Transverse colon (tissue), 4 donors: ENCODE results near the gene ANGPTL4. TPM values are rescaled to one million over a fixed set of nuclear protein-coding genes. Genes with fewer than 3 reads are reported as not detected.

Experiments
- DNase-seq: peaks from one replicate; pipeline ENCODE4 v3.0.0-alpha.2; 2019
- H3K27ac ChIP-seq, 4 donors: fragments of 200-600 bp; sonication (generic); 2 replicates each; pipeline ENCODE4 v1.5.1; 2016 to 2018; ENCODE audit warnings: inconsistent platforms in 4 of 4
- H3K27me3 ChIP-seq: fragments of 200-600 bp; sonication (generic); 2 replicates; pipeline ENCODE4 v1.5.1; 2017; ENCODE audit warnings: inconsistent platforms
- H3K36me3 ChIP-seq, 4 donors: fragments of 200-600 bp; sonication (generic); 2 replicates each; pipeline ENCODE4 v1.5.1; 2017 to 2019; ENCODE audit warnings: inconsistent platforms in 4 of 4
- H3K4me1 ChIP-seq, 4 donors: fragments of 200-600 bp; sonication (generic); 2 replicates each; pipeline ENCODE4 v1.5.1; 2017 to 2020; ENCODE audit warnings: inconsistent platforms in 4 of 4
- H3K4me3 ChIP-seq, 4 donors: fragments of 200-600 bp; sonication (generic); 1 replicate in 1 of 4; 2 replicates in 3 of 4; pipeline versions ENCODE4 v1.5.1 to v1.6.1; 2017 to 2019; ENCODE audit warnings: inconsistent platforms in 4 of 4
- H3K9me3 ChIP-seq, 2 donors: fragments of 200-600 bp; sonication (generic); 2 replicates each; pipeline ENCODE4 v1.5.1; 2017 to 2019; ENCODE audit warnings: inconsistent platforms in 2 of 2
- CTCF ChIP-seq, 5 experiments: fragments of 200-600 bp in 3 of 5; fragments of 450-650 bp in 2 of 5; sonication (generic) in 3 of 5; IDR thresholded peaks; 1 replicate in 2 of 5; 2 replicates in 3 of 5; pipeline ENCODE4 v1.5.1; 2016 to 2017; ENCODE audit warnings: antibody characterized with exemption in 5 of 5, inconsistent platforms in 3 of 5, mild to moderate bottlenecking in 2 of 5, moderate library complexity in 1 of 5
- EP300 ChIP-seq: sonication (generic); formaldehyde crosslinking; IDR thresholded peaks from one replicate; pipeline ENCODE4 v1.6.1; 2017; ENCODE audit warnings: antibody characterized with exemption, low read depth
- POLR2A ChIP-seq: fragments of 450-650 bp; IDR thresholded peaks from one replicate; pipeline ENCODE4 v1.6.1; 2016; ENCODE audit warnings: antibody characterized with exemption, mild to moderate bottlenecking, moderate library complexity
- POLR2AphosphoS5 ChIP-seq, 3 donors: sonication (generic); formaldehyde crosslinking; IDR thresholded peaks; one replicate each; pipeline ENCODE4 v1.6.1; 2016; ENCODE audit warnings: antibody characterized with exemption in 3 of 3
- WGBS, 2 donors: methylation state at CpG; one replicate each; pipeline ENCODE4 v1.1.5; 2018; ENCODE audit warnings: low coverage in 1 of 2; 5-methylcytosine and 5-hydroxymethylcytosine counted together
- in situ Hi-C, 4 donors: fragments of 200-750 bp; cut with MboI; loops; one replicate each; pipeline versions ENCODE4 v1.15.0 to v1.15.1; 2017; ENCODE audit warnings: low sequenced_read_pairs in 3 of 4, low pct_ligation_motif_present in 1 of 4, low pct_unique_long_range_greater_than_20kb in 1 of 4
- intact Hi-C: fragments of 100-400 bp; cut with DNase I; formaldehyde crosslinking; loops from one replicate; pipeline ENCODE4 v1.15.1; 2023; ENCODE audit warnings: low total_unique reads
- total RNA-seq, 4 donors: library from RNA; depleted of rRNA; stranded (reverse); fragments of >200 nt; gene quantifications; one replicate each; pipeline ENCODE4 v1.1.0, GENCODE V29; 2016

ANGPTL4 gene
- total RNA-seq, 4 donors from 2014 or later = 2.3 to 123 (median 10.3) TPM

GRCh38 chr19:8393192-8393870, 29.4 kb downstream of the ANGPTL4 start:
- in situ Hi-C loops = no loop called here
- no peaks in the 10 kb centered on the region for H3K27me3 ChIP-seq
- peaks cover 22 to 59% (median 34%) of the 10 kb centered on the region in 4 donors for H3K4me1 ChIP-seq
- H3K36me3 ChIP-seq = no peaks in the 10 kb centered on the region
- WGBS, 2 donors = 62 to 100% methylated on average over 2 to 6 of the region's 8 CpGs
- no peak overlapping the region for H3K4me3 ChIP-seq
- peak overlapping the region; percentile 99 to 100 (median 100) for H3K27ac ChIP-seq
- no peak for TF ChIP-seq POLR2A
- no peak for TF ChIP-seq POLR2AphosphoS5 (IDR thresholded peaks at IDR 0.05)
- TF ChIP-seq EP300 = no peak
- TF ChIP-seq CTCF (IDR thresholded peaks at IDR 0.05) = no peak
- intact Hi-C loops = no loop called here
- H3K9me3 ChIP-seq = no peaks in the 10 kb centered on the region
- DNase-seq = no peak

GRCh38 chr19:8393871-8394250, 29.9 kb downstream of the ANGPTL4 start:
- H3K36me3 ChIP-seq = no peaks in the 10 kb centered on the region
- H3K27ac ChIP-seq = peak overlapping the region; percentile 99 to 100 (median 100)
- DNase-seq = no peak
- in situ Hi-C loops = no loop called here
- 99% methylated on average over 8 of the region's 8 CpGs; no CpG with 5 or more reads in 1 of the 2 donors for WGBS, 2 donors
- peaks cover 22 to 59% (median 34%) of the 10 kb centered on the region in 4 donors for H3K4me1 ChIP-seq
- intact Hi-C loops = no loop called here
- H3K27me3 ChIP-seq = no peaks in the 10 kb centered on the region
- no peak overlapping the region for H3K4me3 ChIP-seq
- TF ChIP-seq CTCF (IDR thresholded peaks at IDR 0.05) (no peak), EP300 (no peak)
- no peaks in the 10 kb centered on the region for H3K9me3 ChIP-seq

GRCh38 chr19:8395621-8396082, 31.7 kb downstream of the ANGPTL4 start:
- intact Hi-C loops = loop anchor here (2.0 kb wide), 1 partner anchor 41 kb away; no protein-coding TSS in a partner anchor
- in situ Hi-C loops = no loop called here

GRCh38 chr19:8396185-8396562, 32.2 kb downstream of the ANGPTL4 start:
- H3K36me3 ChIP-seq = no peaks in the 10 kb centered on the region
- intact Hi-C loops (loop anchor here (2.0 kb wide), 1 partner anchor 41 kb away; no protein-coding TSS in a partner anchor), in situ Hi-C loops (no loop called here)
- H3K27me3 ChIP-seq = no peaks in the 10 kb centered on the region
- no peak overlapping the region for H3K4me3 ChIP-seq
- 90 to 94% methylated on average over 5 to 7 of the region's 7 CpGs for WGBS, 2 donors
- TF ChIP-seq POLR2A (no peak), POLR2AphosphoS5 (IDR thresholded peaks at IDR 0.05) (no peak), EP300 (no peak), CTCF (IDR thresholded peaks at IDR 0.05) (no peak)
- H3K9me3 ChIP-seq = no peaks in the 10 kb centered on the region
- DNase-seq = no peak
- peaks cover 17 to 51% (median 26%) of the 10 kb centered on the region in 4 donors for H3K4me1 ChIP-seq
- H3K27ac ChIP-seq = no peak overlapping the region

More at GRCh38 chr19:8395621-8396082, 31.7 kb downstream of the ANGPTL4 start:
- Histone ChIP-seq H3K9me3 (no peaks in the 10 kb centered on the region), H3K4me1 (peaks cover 21 to 55% (median 30%) of the 10 kb centered on the region in 4 donors), H3K27me3 (no peaks in the 10 kb centered on the region), H3K36me3 (no peaks in the 10 kb centered on the region), H3K27ac (peak overlapping the region; percentile 27 to 100 (median 100)), H3K4me3 (no peak overlapping the region)
- DNase-seq = no peak
- TF ChIP-seq CTCF (IDR thresholded peaks at IDR 0.05) (no peak), POLR2AphosphoS5 (IDR thresholded peaks at IDR 0.05) (no peak), EP300 (no peak), POLR2A (no peak)
- whole genome bisulfite sequencing, 2 donors = 91 to 98% methylated on average over 8 to 14 of the region's 14 CpGs
